H1 (cell line): ENCODE measurements around the gene SMYD3. TPM values are rescaled to one million over a fixed set of nuclear protein-coding genes. Genes with fewer than 3 reads are reported as not detected.

Experiments used
- CHD7 ChIP-seq: fragments of 300-600 bp; sonication (generic); IDR thresholded peaks from 2 replicates; pipeline ENCODE4 v1.7.1; 2012; ENCODE audit warnings: low read length, moderate library complexity, mild to moderate bottlenecking, inconsistent platforms; ENCODE audit not compliant: insufficient replicate concordance
- POU5F1 ChIP-seq: IDR thresholded peaks from 2 replicates; pipeline ENCODE4 v1.6.1; 2011; ENCODE audit warnings: low read depth, mild to moderate bottlenecking, low read length, moderate library complexity
- TBP ChIP-seq: IDR thresholded peaks from 2 replicates; pipeline ENCODE4 v1.6.1; 2011; ENCODE audit warnings: low read depth, low read length, improper control_type of control experiment
- polyA plus RNA-seq, 7 experiments: library from polyadenylated mRNA; depleted of rRNA in 3 of 7; stranded (reverse) in 5 of 7; unstranded in 2 of 7; fragments of >200 nt in 5 of 7; fragments of 200-250 nt in 2 of 7; gene quantifications; 1 replicate in 5 of 7; 2 replicates in 1 of 7; 4 replicates in 1 of 7; pipeline versions ENCODE4 v1.2.1 to v1.2.3, GENCODE V29; 2011 to 2013; ENCODE audit warnings: missing spikeins in 2 of 7, mixed read lengths in 2 of 7
- total RNA-seq: library from RNA; stranded (reverse); fragmentation: NEBNext Ultra II Directional; extraction: Animal tissue kit (Norgen Biotek cat#: 25700); gene quantifications from 2 replicates; pipeline ENCODE4 v1.2.1, GENCODE V29; 2021
- TF ChIP-seq, protein P1 (sequence below): IDR thresholded peaks from 2 replicates; pipeline ENCODE4 v1.6.1; 2012; ENCODE audit warnings: low read length, inconsistent platforms
- TF ChIP-seq, protein P2 (sequence below): IDR thresholded peaks from 2 replicates; pipeline ENCODE4 v1.6.1; 2011; ENCODE audit warnings: low read length, improper control_type of control experiment

SMYD3 gene
- total and polyA plus RNA-seq, 2 of the 8 experiments (the other 6 are each of a cell fraction or from before 2014, with no cell fraction given): 17.3 to 25.4 TPM

DNA sequence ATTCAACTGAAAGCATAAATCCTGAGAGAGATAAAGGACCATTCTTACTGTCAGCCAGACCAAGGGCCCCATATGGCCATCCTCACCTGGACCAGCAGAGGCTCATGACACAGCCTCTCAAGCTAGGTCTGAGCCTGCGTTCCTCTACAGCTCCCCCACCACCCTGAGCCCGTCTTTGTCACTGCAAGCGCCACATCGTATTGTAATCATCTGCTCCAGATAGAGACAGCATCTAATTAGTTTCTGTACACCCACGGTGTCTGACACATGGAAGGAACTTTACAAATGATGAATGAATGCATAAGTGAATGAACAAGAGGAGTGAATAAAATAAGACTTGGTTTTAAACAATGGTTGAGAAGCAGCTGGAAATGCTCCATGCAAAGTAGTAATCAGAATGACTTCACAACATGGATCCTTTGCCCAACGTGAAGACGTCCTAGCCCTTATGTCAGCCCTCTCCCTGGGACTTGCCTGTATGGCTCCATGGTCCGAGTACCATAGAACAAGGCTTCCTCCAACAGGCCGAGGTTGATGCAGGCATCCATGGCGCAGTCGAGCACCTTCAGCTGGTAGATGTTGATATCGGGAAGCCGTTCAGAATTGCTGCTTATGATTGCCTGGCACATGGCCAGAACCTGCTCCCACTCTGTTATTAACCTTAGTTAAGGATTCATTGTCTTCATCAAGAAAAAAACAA, 648.9 kb downstream of the SMYD3 start (continued):
- TF ChIP-seq, protein P1, sequence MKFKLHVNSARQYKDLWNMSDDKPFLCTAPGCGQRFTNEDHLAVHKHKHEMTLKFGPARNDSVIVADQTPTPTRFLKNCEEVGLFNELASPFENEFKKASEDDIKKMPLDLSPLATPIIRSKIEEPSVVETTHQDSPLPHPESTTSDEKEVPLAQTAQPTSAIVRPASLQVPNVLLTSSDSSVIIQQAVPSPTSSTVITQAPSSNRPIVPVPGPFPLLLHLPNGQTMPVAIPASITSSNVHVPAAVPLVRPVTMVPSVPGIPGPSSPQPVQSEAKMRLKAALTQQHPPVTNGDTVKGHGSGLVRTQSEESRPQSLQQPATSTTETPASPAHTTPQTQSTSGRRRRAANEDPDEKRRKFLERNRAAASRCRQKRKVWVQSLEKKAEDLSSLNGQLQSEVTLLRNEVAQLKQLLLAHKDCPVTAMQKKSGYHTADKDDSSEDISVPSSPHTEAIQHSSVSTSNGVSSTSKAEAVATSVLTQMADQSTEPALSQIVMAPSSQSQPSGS: no peak
- TF ChIP-seq POU5F1 (no peak), CHD7 (no peak), TBP (no peak)
- TF ChIP-seq, protein P2, sequence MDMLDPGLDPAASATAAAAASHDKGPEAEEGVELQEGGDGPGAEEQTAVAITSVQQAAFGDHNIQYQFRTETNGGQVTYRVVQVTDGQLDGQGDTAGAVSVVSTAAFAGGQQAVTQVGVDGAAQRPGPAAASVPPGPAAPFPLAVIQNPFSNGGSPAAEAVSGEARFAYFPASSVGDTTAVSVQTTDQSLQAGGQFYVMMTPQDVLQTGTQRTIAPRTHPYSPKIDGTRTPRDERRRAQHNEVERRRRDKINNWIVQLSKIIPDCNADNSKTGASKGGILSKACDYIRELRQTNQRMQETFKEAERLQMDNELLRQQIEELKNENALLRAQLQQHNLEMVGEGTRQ: no peak
